ENCODE data around the gene PDXP.

Gene PDXP

DNA sequence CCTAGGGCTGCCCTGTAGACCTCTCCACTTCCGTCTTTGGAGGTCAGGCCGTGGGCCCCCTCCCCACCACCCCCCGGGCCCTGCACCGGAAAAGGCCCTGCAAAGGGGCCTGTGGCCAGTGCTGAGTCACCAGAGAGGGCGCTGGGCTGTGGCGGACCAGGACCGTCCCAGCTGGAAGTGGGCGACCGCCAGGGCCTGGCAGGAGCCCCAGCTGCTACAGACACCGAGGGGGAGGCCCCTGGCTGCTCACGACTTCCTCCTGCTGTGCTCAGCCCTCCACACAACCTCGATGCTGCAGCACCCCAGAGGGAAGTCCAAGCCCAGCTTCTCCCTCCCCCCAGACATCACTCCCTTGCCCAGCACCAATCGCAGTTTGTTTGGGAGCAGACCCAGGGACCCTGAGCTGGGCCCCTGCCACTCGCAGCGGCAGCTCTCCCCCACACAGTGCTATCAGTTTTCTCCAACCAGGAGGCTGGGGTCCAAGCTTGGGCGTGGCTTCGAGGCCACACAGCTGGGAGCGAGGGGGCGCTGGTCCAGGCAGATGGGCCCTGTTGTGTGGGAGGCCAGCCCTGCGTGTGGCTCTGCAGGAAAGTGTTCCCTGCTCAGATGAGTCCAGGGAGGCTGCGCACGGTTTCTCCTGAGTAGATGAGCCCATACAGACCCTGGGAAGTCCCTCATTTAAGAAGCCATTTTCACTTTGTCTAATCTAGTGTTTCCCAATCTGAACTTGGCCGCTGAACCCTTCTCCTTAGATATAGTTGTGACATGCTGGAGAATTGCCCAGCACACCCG lies 24.7 kb upstream of the PDXP start:
- TF ChIP-seq, protein P1, sequence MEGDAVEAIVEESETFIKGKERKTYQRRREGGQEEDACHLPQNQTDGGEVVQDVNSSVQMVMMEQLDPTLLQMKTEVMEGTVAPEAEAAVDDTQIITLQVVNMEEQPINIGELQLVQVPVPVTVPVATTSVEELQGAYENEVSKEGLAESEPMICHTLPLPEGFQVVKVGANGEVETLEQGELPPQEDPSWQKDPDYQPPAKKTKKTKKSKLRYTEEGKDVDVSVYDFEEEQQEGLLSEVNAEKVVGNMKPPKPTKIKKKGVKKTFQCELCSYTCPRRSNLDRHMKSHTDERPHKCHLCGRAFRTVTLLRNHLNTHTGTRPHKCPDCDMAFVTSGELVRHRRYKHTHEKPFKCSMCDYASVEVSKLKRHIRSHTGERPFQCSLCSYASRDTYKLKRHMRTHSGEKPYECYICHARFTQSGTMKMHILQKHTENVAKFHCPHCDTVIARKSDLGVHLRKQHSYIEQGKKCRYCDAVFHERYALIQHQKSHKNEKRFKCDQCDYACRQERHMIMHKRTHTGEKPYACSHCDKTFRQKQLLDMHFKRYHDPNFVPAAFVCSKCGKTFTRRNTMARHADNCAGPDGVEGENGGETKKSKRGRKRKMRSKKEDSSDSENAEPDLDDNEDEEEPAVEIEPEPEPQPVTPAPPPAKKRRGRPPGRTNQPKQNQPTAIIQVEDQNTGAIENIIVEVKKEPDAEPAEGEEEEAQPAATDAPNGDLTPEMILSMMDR (IDR thresholded peaks at IDR 0.05; ENCODE audit: insufficient read depth, low read depth, low read length, missing control alignments), result peak; percentile 13
- H3K4me3 ChIP-seq (ENCODE audit: low read depth, low read length), result peak overlapping the region; percentile 37
- DNase-seq (ENCODE audit: low read depth), result peak; percentile 90

DNA sequence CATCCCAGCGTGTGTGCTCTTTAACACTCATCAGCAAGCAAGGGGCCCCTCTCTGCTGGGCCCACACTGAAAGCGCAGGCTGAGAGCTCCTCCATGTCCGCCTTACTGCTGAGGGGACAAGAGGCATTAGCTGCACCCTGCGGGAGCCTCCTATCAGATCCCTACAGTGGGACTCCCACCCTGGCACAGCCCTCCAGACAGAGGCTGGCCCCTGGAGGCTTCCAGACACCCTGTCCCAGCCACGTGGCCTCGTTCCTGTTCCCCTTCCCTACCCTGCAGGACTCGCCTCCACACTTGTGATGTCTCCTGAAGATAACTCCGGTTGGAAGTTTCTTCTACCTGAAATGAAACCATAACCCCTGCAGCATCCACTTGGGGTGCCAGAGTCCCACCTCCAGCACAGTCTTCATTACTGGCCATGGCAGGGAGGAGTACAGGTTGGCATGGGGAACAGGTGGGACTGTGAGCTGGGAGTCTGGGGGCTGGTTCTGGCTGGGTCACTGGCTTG lies 24.1 kb upstream of the PDXP start:
- H3K4me3 ChIP-seq (ENCODE audit: low read depth, low read length), result peak overlapping the region; percentile 37
- TF ChIP-seq, protein P1 (IDR thresholded peaks at IDR 0.05; ENCODE audit: insufficient read depth, low read depth, low read length, missing control alignments), result peak; percentile 53
- peak; percentile 59 for DNase-seq (ENCODE audit: low read depth)

DNA sequence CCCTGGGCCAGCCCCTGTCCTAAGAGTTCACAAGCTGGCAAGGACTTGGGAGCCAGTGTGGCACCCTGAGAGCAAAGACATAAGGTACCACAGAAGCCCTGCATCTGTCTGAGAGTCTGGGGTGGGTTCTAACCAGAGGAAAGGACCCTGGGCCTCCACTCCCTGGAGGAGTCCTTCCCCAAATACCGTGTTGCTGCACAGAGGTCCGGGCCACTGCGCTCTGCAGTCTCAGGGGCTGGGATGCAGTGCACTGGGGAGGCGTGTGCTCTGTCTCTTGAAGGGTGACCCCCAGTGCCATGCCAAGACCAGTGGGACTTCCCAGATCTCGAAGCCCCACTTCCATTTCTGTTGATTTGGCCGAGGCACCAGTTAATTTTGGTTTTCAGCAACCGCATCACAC lies 23.4 kb upstream of the PDXP start:
- DNase-seq (ENCODE audit: low read depth), result no peak
- no peak overlapping the region; the same call in 1 of the 2 replicates for H3K4me3 ChIP-seq (ENCODE audit: low read depth, low read length)
- TF ChIP-seq, protein P1 (IDR thresholded peaks at IDR 0.05; ENCODE audit: insufficient read depth, low read depth, low read length, missing control alignments), result no peak

- peak; percentile 57 for DNase-seq (ENCODE audit: low read depth)
- H3K4me3 ChIP-seq (ENCODE audit: low read depth, low read length), result no peak overlapping the region
- TF ChIP-seq, protein P1 (IDR thresholded peaks at IDR 0.05; ENCODE audit: insufficient read depth, low read depth, low read length, missing control alignments), result peak; percentile 22
Observed at GRCh38 chr22:37636186-37636948, 22.2 kb upstream of the PDXP start.

GRCh38 chr22:37636949-37637273 lies 21.6 kb upstream of the PDXP start:
- TF ChIP-seq, protein P1 (IDR thresholded peaks at IDR 0.05; ENCODE audit: insufficient read depth, low read depth, low read length, missing control alignments), result no peak
- DNase-seq (ENCODE audit: low read depth), result no peak
- no peak overlapping the region for H3K4me3 ChIP-seq (ENCODE audit: low read depth, low read length)

DNA sequence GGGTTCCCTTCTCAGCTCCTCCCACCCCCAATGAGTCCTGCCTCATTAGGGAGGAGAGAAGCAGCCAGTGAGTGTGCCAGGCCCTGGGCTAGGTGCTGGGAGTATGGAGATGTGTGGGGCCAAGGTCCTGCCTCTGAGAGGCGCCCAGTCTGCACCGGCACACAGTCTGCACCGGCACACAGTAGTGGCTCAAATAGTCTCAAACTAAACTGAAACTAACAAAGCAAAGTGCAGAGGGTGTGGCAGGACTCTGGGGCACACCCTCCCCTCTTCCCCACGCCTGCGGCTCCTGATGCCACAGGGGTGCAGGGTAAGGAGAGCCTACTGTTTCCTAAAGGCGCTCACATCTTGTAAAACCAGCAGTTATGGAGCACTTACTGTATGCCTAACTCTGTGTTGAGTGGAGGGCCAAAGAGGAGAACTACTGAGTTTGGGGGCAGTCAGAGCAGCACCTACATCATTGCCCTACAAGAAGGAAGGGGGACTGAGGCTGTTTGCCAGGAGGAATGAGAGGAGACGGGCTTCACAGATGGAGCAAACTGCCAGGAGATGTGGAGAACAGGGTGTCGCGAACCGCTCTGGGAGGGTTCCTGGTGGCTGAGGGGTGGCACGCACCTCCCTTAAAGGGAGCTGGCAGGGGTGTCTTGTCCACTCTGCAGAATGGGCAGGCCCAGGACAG lies 20.0 kb upstream of the PDXP start:
- peak; percentile 61 for DNase-seq (ENCODE audit: low read depth)
- peak overlapping the region; percentile 89; the same call in 1 of the 2 replicates for H3K4me3 ChIP-seq (ENCODE audit: low read depth, low read length)
- TF ChIP-seq, protein P1 (IDR thresholded peaks at IDR 0.05; ENCODE audit: insufficient read depth, low read depth, low read length, missing control alignments), result no peak

Data from GM12865 (cell line).